Measurements from ENCODE around the gene GRM4.

- TF ChIP-seq POLR2AphosphoS5 (IDR thresholded peaks at IDR 0.05; ENCODE audit: low read depth, low read length) (no peak), MAX (IDR thresholded peaks at IDR 0.05; ENCODE audit: low read depth) (no peak), MEF2A (IDR thresholded peaks at IDR 0.05; ENCODE audit: borderline replicate concordance, low read depth) (no peak), TAF1 (IDR thresholded peaks at IDR 0.05; ENCODE audit: borderline replicate concordance, low read depth, low read length) (no peak), JUND (IDR thresholded peaks at IDR 0.05) (no peak), RFX5 (IDR thresholded peaks at IDR 0.05; ENCODE audit: low read length) (no peak), ELF1 (IDR thresholded peaks at IDR 0.05) (no peak), RCOR1 (IDR thresholded peaks at IDR 0.05; ENCODE audit: low read length) (no peak), TEAD4 (IDR thresholded peaks at IDR 0.05; ENCODE audit: borderline replicate concordance, insufficient read depth) (no peak)
- TF ChIP-seq, protein P1, sequence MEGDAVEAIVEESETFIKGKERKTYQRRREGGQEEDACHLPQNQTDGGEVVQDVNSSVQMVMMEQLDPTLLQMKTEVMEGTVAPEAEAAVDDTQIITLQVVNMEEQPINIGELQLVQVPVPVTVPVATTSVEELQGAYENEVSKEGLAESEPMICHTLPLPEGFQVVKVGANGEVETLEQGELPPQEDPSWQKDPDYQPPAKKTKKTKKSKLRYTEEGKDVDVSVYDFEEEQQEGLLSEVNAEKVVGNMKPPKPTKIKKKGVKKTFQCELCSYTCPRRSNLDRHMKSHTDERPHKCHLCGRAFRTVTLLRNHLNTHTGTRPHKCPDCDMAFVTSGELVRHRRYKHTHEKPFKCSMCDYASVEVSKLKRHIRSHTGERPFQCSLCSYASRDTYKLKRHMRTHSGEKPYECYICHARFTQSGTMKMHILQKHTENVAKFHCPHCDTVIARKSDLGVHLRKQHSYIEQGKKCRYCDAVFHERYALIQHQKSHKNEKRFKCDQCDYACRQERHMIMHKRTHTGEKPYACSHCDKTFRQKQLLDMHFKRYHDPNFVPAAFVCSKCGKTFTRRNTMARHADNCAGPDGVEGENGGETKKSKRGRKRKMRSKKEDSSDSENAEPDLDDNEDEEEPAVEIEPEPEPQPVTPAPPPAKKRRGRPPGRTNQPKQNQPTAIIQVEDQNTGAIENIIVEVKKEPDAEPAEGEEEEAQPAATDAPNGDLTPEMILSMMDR (IDR thresholded peaks at IDR 0.05) = no peak
- TF ChIP-seq, protein P2, sequence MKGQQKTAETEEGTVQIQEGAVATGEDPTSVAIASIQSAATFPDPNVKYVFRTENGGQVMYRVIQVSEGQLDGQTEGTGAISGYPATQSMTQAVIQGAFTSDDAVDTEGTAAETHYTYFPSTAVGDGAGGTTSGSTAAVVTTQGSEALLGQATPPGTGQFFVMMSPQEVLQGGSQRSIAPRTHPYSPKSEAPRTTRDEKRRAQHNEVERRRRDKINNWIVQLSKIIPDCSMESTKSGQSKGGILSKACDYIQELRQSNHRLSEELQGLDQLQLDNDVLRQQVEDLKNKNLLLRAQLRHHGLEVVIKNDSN (IDR thresholded peaks at IDR 0.05; ENCODE audit: borderline replicate concordance, low read depth) = no peak
These were observed 14.0 kb upstream of the GRM4 start for GRCh38 chr6:34159844-34160243.

Measured in SK-N-SH (cell line).